Neural cell (in vitro differentiated cells): ENCODE data around the gene NRL. TPM values are rescaled to one million over a fixed set of nuclear protein-coding genes. Genes with fewer than 3 reads are reported as not detected.

Experiments used
- H2AFZ ChIP-seq: fragments of 200-600, 300-800 bp; sonication (generic), shearing (Covaris generic); 2 replicates; pipeline ENCODE4 v1.6.0; 2014; ENCODE audit warnings: low read depth, mild to moderate bottlenecking, antibody characterized with exemption, low read length, moderate library complexity
- H3F3A ChIP-seq: fragments of 200-600 bp; shearing (Covaris generic); 2 replicates; pipeline ENCODE4 v1.6.1; 2016; ENCODE audit warnings: mild to moderate bottlenecking, moderate library complexity, mixed read lengths, antibody characterized with exemption, low read length; ENCODE audit not compliant: insufficient read depth, poor library complexity, severe bottlenecking
- H3K27ac ChIP-seq: fragments of 200-600, 300-800 bp; sonication (generic), shearing (Covaris generic); 2 replicates; pipeline ENCODE4 v1.5.1; 2014; ENCODE audit warnings: mild to moderate bottlenecking, low read length, moderate library complexity
- H3K27me3 ChIP-seq: fragments of 300-800, 200-600 bp; sonication (generic), shearing (Covaris generic); 2 replicates; pipeline ENCODE4 v1.6.0; 2014; ENCODE audit warnings: mild to moderate bottlenecking, low read depth, low read length, moderate library complexity; ENCODE audit not compliant: insufficient read depth
- H3K36me3 ChIP-seq: fragments of 300-800, 200-600 bp; sonication (generic), shearing (Covaris generic); 2 replicates; pipeline ENCODE4 v1.5.1; 2014; ENCODE audit warnings: mild to moderate bottlenecking, antibody characterized with exemption, low read length, moderate library complexity; ENCODE audit not compliant: insufficient read depth
- H3K4me2 ChIP-seq: fragments of 300-800, 200-600 bp; sonication (generic), shearing (Covaris generic); 2 replicates; pipeline ENCODE4 v1.6.0; 2014; ENCODE audit warnings: mild to moderate bottlenecking, low read length
- H3K4me3 ChIP-seq: fragments of 300-800, 200-600 bp; sonication (generic), shearing (Covaris generic); 2 replicates; pipeline ENCODE4 v1.5.1; 2014; ENCODE audit warnings: mild to moderate bottlenecking, low read length, moderate library complexity
- H3K79me2 ChIP-seq: fragments of 200-600 bp; shearing (Covaris generic); replicated peaks from 2 replicates; pipeline ENCODE4 v1.6.0; 2014; ENCODE audit warnings: mild to moderate bottlenecking, low read length, moderate library complexity; ENCODE audit not compliant: insufficient read depth
- H3K9ac ChIP-seq: fragments of 300-800, 200-600 bp; sonication (generic), shearing (Covaris generic); 2 replicates; pipeline ENCODE4 v1.6.1; 2016; ENCODE audit warnings: mild to moderate bottlenecking, low read length, mixed read lengths
- H3K9me2 ChIP-seq: fragments of 200-600 bp; shearing (Covaris generic); 2 replicates; pipeline ENCODE4 v1.6.1; 2016; ENCODE audit warnings: mild to moderate bottlenecking, low read length, mixed read lengths; ENCODE audit not compliant: insufficient read depth
- H3K9me3 ChIP-seq: fragments of 200-600, 300-800 bp; sonication (generic), shearing (Covaris generic); 2 replicates; pipeline ENCODE4 v1.6.1; 2016; ENCODE audit warnings: mild to moderate bottlenecking, mixed run types, low read length, moderate library complexity, mixed read lengths
- H4K20me1 ChIP-seq: fragments of 200-600 bp; shearing (Covaris generic); 2 replicates; pipeline ENCODE4 v1.6.1; 2016; ENCODE audit warnings: mild to moderate bottlenecking, mixed run types; ENCODE audit not compliant: insufficient read depth
- EP300 ChIP-seq: fragments of 450-650 bp; conservative IDR thresholded peaks from 2 replicates; pipeline ENCODE4 v1.6.1; 2014; ENCODE audit warnings: antibody characterized with exemption, mild to moderate bottlenecking, moderate library complexity; ENCODE audit not compliant: poor library complexity, severe bottlenecking
- EZH2 ChIP-seq: fragments of 200-600, 300-800 bp; shearing (Covaris generic), sonication (generic); IDR thresholded peaks from 2 replicates; pipeline ENCODE4 v1.6.1; 2014; ENCODE audit warnings: antibody characterized with exemption, low read length, borderline replicate concordance, mild to moderate bottlenecking; ENCODE audit not compliant: insufficient read depth, poor library complexity, severe bottlenecking
- MXI1 ChIP-seq: fragments of 450-650 bp; conservative IDR thresholded peaks from 2 replicates; pipeline ENCODE4 v1.6.1; 2014; ENCODE audit warnings: antibody characterized with exemption, mild to moderate bottlenecking; ENCODE audit not compliant: poor library complexity, severe bottlenecking
- POLR2AphosphoS5 ChIP-seq: IDR thresholded peaks from 2 replicates; pipeline ENCODE4 v1.6.1; 2012
- RAD21 ChIP-seq: fragments of 450-650 bp; conservative IDR thresholded peaks from 2 replicates; pipeline ENCODE4 v1.6.1; 2014; ENCODE audit warnings: antibody characterized with exemption, mild to moderate bottlenecking, moderate library complexity
- REST ChIP-seq: IDR thresholded peaks from 2 replicates; pipeline ENCODE4 v1.6.1; 2012; ENCODE audit warnings: borderline replicate concordance
- SMC3 ChIP-seq: fragments of 450-650 bp; conservative IDR thresholded peaks from 2 replicates; pipeline ENCODE4 v1.6.1; 2014; ENCODE audit warnings: antibody characterized with exemption, mild to moderate bottlenecking, moderate library complexity; ENCODE audit not compliant: poor library complexity
- TAF1 ChIP-seq: IDR thresholded peaks from 2 replicates; pipeline ENCODE4 v1.6.1; 2012; ENCODE audit warnings: low read depth
- polyA plus RNA-seq: library from polyadenylated mRNA; depleted of rRNA; stranded (reverse); fragments of >200 nt; gene quantifications from 2 replicates; pipeline ENCODE4 v1.2.3, GENCODE V29; 2014
- TF ChIP-seq, protein P1 (sequence below): fragments of 450-650 bp; IDR thresholded peaks from 2 replicates; pipeline ENCODE4 v1.5.1; 2014; ENCODE audit warnings: antibody characterized with exemption, mild to moderate bottlenecking, moderate library complexity; ENCODE audit not compliant: poor library complexity, severe bottlenecking

NRL gene
- polyA plus RNA-seq, 1 donor from 2014 or later: 9.5 TPM

DNA sequence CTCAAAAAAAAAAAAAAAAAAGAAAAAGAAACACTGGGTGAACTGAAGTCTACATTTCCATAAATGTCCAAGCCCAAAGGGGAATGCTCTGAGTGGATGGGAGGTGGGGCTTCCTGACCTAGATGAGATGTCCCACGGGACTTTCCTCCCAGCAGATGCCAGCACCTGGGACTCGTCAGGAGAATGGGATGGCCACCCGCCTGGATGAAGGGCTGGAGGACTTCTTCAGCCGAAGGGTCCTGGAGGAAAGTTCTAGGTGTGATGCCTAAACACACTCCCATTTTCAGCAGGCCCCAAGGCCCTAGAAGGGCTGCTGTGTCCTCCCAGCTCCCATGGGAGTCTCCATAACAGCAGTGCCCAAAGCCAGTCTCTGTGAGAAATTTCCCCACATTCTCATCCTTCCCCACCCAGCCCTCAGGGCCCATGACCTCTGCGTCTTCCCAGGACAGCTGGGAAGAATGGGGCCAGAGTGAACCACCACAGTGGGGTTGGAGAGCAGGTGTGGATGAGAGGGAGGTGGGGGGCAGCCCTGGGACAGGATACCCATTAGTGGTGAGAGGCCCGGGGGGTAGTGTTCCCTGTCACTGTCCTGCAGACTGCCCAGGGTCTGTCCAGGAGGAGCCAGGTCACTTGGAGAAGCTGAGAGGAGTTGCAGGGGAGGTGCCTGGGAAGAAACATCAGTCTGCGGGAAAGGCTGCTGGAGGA is 50.5 kb downstream of the NRL start:
- H3K4me2 ChIP-seq: no peak overlapping the region
- H2AFZ ChIP-seq: no peak overlapping the region
- no peaks in the 10 kb centered on the region for H3K79me2 ChIP-seq
- H4K20me1 ChIP-seq: no peaks in the 10 kb centered on the region
- no peak overlapping the region for H3K27ac ChIP-seq
- no peak overlapping the region for H3K9ac ChIP-seq
- TF ChIP-seq EZH2 (no peak), SMC3 (no peak), MXI1 (no peak), TAF1 (no peak), EP300 (no peak), RAD21 (no peak), REST (no peak)
- TF ChIP-seq, protein P1, sequence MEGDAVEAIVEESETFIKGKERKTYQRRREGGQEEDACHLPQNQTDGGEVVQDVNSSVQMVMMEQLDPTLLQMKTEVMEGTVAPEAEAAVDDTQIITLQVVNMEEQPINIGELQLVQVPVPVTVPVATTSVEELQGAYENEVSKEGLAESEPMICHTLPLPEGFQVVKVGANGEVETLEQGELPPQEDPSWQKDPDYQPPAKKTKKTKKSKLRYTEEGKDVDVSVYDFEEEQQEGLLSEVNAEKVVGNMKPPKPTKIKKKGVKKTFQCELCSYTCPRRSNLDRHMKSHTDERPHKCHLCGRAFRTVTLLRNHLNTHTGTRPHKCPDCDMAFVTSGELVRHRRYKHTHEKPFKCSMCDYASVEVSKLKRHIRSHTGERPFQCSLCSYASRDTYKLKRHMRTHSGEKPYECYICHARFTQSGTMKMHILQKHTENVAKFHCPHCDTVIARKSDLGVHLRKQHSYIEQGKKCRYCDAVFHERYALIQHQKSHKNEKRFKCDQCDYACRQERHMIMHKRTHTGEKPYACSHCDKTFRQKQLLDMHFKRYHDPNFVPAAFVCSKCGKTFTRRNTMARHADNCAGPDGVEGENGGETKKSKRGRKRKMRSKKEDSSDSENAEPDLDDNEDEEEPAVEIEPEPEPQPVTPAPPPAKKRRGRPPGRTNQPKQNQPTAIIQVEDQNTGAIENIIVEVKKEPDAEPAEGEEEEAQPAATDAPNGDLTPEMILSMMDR: no peak
- no peak overlapping the region for H3K4me3 ChIP-seq
- no peaks in the 10 kb centered on the region for H3K9me3 ChIP-seq
- no peaks in the 10 kb centered on the region for H3K36me3 ChIP-seq
- no peaks in the 10 kb centered on the region for H3F3A ChIP-seq
- no peaks in the 10 kb centered on the region for H3K27me3 ChIP-seq
- H3K9me2 ChIP-seq: no peaks in the 10 kb centered on the region

GRCh38 chr14:24063263-24063836 is 51.4 kb downstream of the NRL start:
- Histone ChIP-seq H3K9ac (no peak overlapping the region), H3K4me2 (no peak overlapping the region)
- TF ChIP-seq, protein P1: no peak
- TF ChIP-seq MXI1 (no peak), TAF1 (no peak), SMC3 (no peak), RAD21 (no peak), EP300 (no peak), REST (no peak), EZH2 (no peak), POLR2AphosphoS5 (no peak)

More at GRCh38 chr14:24063263-24063836, 51.4 kb downstream of the NRL start:
- H3K9me3 ChIP-seq: no peaks in the 10 kb centered on the region
- H3K27me3 ChIP-seq: no peaks in the 10 kb centered on the region
- H2AFZ ChIP-seq: no peak overlapping the region
- H3K9me2 ChIP-seq: no peaks in the 10 kb centered on the region
- no peaks in the 10 kb centered on the region for H3K36me3 ChIP-seq
- no peak overlapping the region for H3K27ac ChIP-seq
- no peak overlapping the region for H3K4me3 ChIP-seq
- no peaks in the 10 kb centered on the region for H4K20me1 ChIP-seq
- no peaks in the 10 kb centered on the region for H3F3A ChIP-seq
- H3K79me2 ChIP-seq: no peaks in the 10 kb centered on the region
